ENCODE results near the gene HMGN3.

HMGN3 gene

DNA sequence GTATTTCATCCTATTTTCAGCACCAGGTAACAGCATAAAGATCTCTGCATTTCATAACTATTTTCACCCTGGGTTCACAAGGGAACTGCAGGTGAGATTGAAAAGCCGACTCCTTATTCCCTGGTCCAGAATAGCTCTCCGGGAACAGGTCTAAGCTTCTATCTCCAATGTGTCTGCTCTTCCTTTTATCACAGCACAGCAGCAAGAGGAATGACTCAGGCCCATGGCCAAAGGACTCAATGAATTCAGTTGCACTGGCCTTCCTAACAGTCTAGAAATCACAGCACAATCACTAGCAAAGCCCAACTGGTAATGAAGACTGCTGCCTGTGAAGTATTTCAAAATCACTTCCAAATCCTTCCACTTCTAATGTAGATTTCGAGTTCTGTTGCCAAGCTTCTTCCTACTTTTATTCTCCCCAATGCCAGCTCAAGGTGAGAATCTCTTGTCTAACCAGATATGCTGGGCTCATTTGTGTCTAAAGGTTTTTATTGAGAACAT, 30.7 kb downstream of the HMGN3 start:
- Histone ChIP-seq H3K27ac (no peak overlapping the region), H3K9me3 (ENCODE audit: severe bottlenecking) (no peaks in the 10 kb centered on the region), H3K36me3 (no peaks in the 10 kb centered on the region), H3K4me3 (ENCODE audit: low read depth, low read length) (no peak overlapping the region), H3K27me3 (ENCODE audit: insufficient read depth, low read depth, severe bottlenecking) (no peaks in the 10 kb centered on the region)
- TF ChIP-seq, protein P1, sequence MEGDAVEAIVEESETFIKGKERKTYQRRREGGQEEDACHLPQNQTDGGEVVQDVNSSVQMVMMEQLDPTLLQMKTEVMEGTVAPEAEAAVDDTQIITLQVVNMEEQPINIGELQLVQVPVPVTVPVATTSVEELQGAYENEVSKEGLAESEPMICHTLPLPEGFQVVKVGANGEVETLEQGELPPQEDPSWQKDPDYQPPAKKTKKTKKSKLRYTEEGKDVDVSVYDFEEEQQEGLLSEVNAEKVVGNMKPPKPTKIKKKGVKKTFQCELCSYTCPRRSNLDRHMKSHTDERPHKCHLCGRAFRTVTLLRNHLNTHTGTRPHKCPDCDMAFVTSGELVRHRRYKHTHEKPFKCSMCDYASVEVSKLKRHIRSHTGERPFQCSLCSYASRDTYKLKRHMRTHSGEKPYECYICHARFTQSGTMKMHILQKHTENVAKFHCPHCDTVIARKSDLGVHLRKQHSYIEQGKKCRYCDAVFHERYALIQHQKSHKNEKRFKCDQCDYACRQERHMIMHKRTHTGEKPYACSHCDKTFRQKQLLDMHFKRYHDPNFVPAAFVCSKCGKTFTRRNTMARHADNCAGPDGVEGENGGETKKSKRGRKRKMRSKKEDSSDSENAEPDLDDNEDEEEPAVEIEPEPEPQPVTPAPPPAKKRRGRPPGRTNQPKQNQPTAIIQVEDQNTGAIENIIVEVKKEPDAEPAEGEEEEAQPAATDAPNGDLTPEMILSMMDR (IDR thresholded peaks at IDR 0.05; ENCODE audit: low read depth, low read length) = no peak
- no peak for DNase-seq

GRCh38 chr6:79202556-79202955, 31.9 kb downstream of the HMGN3 start:
- Histone ChIP-seq H3K4me3 (ENCODE audit: low read depth, low read length) (no peak overlapping the region), H3K36me3 (no peaks in the 10 kb centered on the region), H3K27me3 (ENCODE audit: insufficient read depth, low read depth, severe bottlenecking) (no peaks in the 10 kb centered on the region), H3K27ac (no peak overlapping the region), H3K9me3 (ENCODE audit: severe bottlenecking) (no peaks in the 10 kb centered on the region)
- TF ChIP-seq, protein P1 (IDR thresholded peaks at IDR 0.05; ENCODE audit: low read depth, low read length) = no peak
- DNase-seq = no peak

GRCh38 chr6:79201983-79202382, 32.5 kb downstream of the HMGN3 start:
- Histone ChIP-seq H3K27ac (no peak overlapping the region), H3K36me3 (no peaks in the 10 kb centered on the region)
- DNase-seq = no peak

DNA sequence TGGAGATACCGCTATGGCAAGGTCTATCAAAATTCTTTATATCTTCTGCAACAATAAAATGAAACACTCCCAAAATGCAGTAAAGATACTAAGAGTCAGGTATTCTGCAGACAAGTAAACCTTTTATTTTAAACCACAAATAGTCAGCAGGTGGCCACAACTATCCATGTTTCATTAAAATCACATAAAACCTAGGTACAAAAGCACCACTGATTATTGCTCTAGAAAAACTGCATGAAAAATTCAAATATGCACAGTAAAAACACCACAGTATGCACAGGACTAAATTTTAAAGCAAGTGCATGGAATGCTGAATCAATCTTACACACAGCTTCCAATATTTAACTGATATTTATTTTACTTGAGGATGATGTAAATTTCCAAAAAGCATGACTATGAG, 33.3 kb downstream of the HMGN3 start:
- H3K36me3 ChIP-seq = no peaks in the 10 kb centered on the region
- no peak for DNase-seq
- TF ChIP-seq, protein P1 (IDR thresholded peaks at IDR 0.05; ENCODE audit: low read depth, low read length) = no peak
- no peaks in the 10 kb centered on the region for H3K9me3 ChIP-seq (ENCODE audit: severe bottlenecking)
- H3K27me3 ChIP-seq (ENCODE audit: insufficient read depth, low read depth, severe bottlenecking) = no peaks in the 10 kb centered on the region
- H3K27ac ChIP-seq = no peak overlapping the region
- H3K4me3 ChIP-seq (ENCODE audit: low read depth, low read length) = no peak overlapping the region

More at GRCh38 chr6:79201983-79202382, 32.5 kb downstream of the HMGN3 start:
- Histone ChIP-seq H3K9me3 (ENCODE audit: severe bottlenecking) (no peaks in the 10 kb centered on the region), H3K27me3 (ENCODE audit: insufficient read depth, low read depth, severe bottlenecking) (no peaks in the 10 kb centered on the region), H3K4me3 (ENCODE audit: low read depth, low read length) (no peak overlapping the region)
- TF ChIP-seq, protein P1 (IDR thresholded peaks at IDR 0.05; ENCODE audit: low read depth, low read length) = no peak

DNA sequence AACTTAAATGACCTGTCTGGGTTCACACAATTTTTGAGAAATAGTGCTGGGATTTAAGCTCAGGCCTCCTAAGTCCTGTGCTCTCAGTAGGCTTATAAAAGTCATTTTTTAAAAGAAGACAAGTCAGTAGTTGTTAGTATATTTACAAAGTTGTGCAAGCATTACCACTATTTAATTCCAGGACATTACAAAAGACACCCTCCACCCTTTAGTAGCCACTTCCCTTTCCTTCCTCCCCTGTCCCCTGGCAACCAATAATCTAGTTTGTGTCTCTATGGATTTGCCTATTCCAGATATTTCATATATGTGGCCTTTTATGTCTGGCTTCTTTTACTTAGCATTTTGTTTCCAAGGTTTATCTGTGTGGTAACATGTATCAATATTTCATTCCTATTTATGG, 37.6 kb downstream of the HMGN3 start:
- Histone ChIP-seq H3K27ac (no peak overlapping the region), H3K36me3 (no peaks in the 10 kb centered on the region), H3K4me3 (ENCODE audit: low read depth, low read length) (no peak overlapping the region), H3K27me3 (ENCODE audit: insufficient read depth, low read depth, severe bottlenecking) (peaks cover 2% of the 10 kb centered on the region), H3K9me3 (ENCODE audit: severe bottlenecking) (no peaks in the 10 kb centered on the region)
- DNase-seq = no peak
- TF ChIP-seq, protein P1 (IDR thresholded peaks at IDR 0.05; ENCODE audit: low read depth, low read length) = no peak

DNA sequence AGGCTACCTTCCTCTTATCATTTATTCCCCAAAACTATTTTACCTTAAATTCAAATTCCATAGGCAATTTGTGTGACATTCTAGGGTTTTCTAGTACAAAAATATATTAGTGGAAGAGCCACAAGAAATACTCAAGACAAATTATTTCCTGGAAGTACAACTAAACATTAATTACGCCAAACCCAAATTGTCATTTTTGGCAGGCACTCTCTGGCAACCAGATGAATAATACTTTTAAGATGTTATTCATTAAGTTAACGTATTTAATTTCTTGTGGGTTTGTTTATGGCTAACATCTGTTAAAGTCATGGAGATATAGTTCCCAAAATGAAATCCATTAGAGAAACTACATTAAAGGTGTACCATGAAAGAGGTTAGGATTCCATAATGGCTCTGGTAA, 40.5 kb downstream of the HMGN3 start:
- Histone ChIP-seq H3K9me3 (ENCODE audit: severe bottlenecking) (peaks cover 2% of the 10 kb centered on the region), H3K27ac (no peak overlapping the region), H3K4me3 (ENCODE audit: low read depth, low read length) (no peak overlapping the region), H3K36me3 (no peaks in the 10 kb centered on the region), H3K27me3 (ENCODE audit: insufficient read depth, low read depth, severe bottlenecking) (peaks cover 2% of the 10 kb centered on the region)
- no peak for DNase-seq
- TF ChIP-seq, protein P1 (IDR thresholded peaks at IDR 0.05; ENCODE audit: low read depth, low read length) = no peak
